ENCODE measurements around the gene CCDC93. TPM values are rescaled to one million over a fixed set of nuclear protein-coding genes. Genes with fewer than 3 reads are reported as not detected.

The CCDC93 gene
- total RNA-seq, 2 experiments from 2014 or later, result 62.2 to 64.5 TPM

DNA sequence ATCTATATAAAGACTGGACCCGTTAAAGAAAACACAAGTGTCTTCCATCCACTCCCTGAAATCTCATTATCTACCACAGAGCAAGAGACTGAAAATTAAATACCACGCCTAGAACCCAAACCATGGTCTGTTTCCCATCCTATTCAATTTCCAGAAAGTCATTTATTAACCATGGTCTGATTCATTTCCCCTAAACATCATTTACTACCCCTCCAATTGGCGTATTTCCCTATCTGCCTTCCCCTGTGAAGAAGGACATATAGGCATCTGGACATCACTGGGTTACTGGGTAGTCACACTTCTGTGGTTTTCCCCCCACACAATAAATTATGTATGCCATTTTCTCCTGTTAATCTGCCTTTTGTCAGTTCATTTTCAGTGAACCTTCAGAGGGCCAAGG lies 30.8 kb downstream of the CCDC93 start:
- Mint-ChIP-seq H3K36me3 (ENCODE audit: low read depth) (peaks cover 94% of the 10 kb centered on the region), H3K4me1 (ENCODE audit: low read depth) (no peaks in the 10 kb centered on the region), H3K9me3 (no peaks in the 10 kb centered on the region), H3K27me3 (no peaks in the 10 kb centered on the region), H3K4me3 (no peak overlapping the region), H3K27ac (no peak overlapping the region)
- POLR2A ChIA-PET, result no interaction called here
- Histone ChIP-seq H3K36me3 (ENCODE audit: insufficient read depth, low read length) (peaks cover 82% of the 10 kb centered on the region), H3K9me3 (ENCODE audit: control insufficient read depth in 1 of 2, insufficient read depth in 1 of 2, low read length in 2 of 2) (no peaks in the 10 kb centered on the region), H3K4me3 (ENCODE audit: low read length) (no peak overlapping the region), H3K27me3 (ENCODE audit: control insufficient read depth in 1 of 2, insufficient read depth in 2 of 2, low read length in 2 of 2) (no peaks in the 10 kb centered on the region), H3K4me1 (ENCODE audit: insufficient read depth, low read length) (no peaks in the 10 kb centered on the region), H3K27ac (ENCODE audit: low read depth in 1 of 2, low read length in 2 of 2) (no peak overlapping the region)
- DNase-seq (no peak), ATAC-seq (ENCODE audit: poor library complexity) (no peak)
- intact Hi-C loops (cut with DNase I, micrococcal nuclease), result no loop called here
- CTCF ChIA-PET, result no interaction called here
- no peak for TF ChIP-seq CTCF (IDR thresholded peaks at IDR 0.05)

DNA sequence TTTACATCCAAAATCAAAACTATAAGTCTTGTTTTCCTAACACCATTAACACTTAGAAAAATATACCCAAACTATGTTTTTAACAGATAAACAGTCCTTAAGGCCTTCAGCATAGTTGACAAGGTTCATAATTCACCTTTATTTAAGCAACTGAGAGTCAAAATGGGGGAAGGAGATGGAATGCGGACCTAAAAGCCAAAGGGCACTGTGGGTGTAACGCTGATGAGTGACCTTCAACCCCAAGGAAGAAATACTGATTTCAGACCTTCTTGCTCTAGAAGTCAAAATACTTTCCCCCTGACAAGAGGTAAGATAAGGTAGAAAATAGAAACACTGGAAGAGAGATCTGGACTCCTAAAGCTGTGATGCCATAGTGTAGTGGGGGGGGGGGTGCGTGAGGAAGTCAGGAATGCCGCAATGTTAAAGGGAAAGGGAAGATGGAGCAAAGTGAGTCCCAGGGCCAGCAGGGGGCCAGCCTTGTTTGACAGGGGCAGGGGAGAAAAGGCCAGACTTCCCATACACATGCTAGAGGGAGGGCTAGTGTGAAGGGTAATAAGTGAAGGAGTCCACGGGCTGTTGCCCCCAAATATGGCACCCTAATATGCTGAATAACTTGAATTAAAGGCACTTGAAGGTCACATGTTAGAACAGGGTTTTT lies 31.4 kb downstream of the CCDC93 start:
- H3K36me3 ChIP-seq (ENCODE audit: insufficient read depth, low read length), result peaks cover 84% of the 10 kb centered on the region
- ChIA-PET CTCF (no interaction called here), POLR2A (no interaction called here)
- TF ChIP-seq CTCF (IDR thresholded peaks at IDR 0.05), result no peak
- no peaks in the 10 kb centered on the region for H3K4me1 Mint-ChIP-seq (ENCODE audit: low read depth)
- peaks cover 96% of the 10 kb centered on the region for H3K36me3 Mint-ChIP-seq (ENCODE audit: low read depth)
- no peaks in the 10 kb centered on the region for H3K9me3 ChIP-seq (ENCODE audit: control insufficient read depth in 1 of 2, insufficient read depth in 1 of 2, low read length in 2 of 2)
- H3K27me3 Mint-ChIP-seq, result no peaks in the 10 kb centered on the region
- no peaks in the 10 kb centered on the region for H3K9me3 Mint-ChIP-seq
- H3K4me3 Mint-ChIP-seq, result no peak overlapping the region
- ATAC-seq (ENCODE audit: poor library complexity) (no peak), DNase-seq (no peak)
- H3K27ac ChIP-seq (ENCODE audit: low read depth in 1 of 2, low read length in 2 of 2), result no peak overlapping the region
- H3K27me3 ChIP-seq (ENCODE audit: control insufficient read depth in 1 of 2, insufficient read depth in 2 of 2, low read length in 2 of 2), result no peaks in the 10 kb centered on the region
- intact Hi-C loops (cut with DNase I, micrococcal nuclease), result no loop called here
- H3K27ac Mint-ChIP-seq, result no peak overlapping the region
- H3K4me3 ChIP-seq (ENCODE audit: low read length), result no peak overlapping the region
- no peaks in the 10 kb centered on the region for H3K4me1 ChIP-seq (ENCODE audit: insufficient read depth, low read length)

- H3K9me3 ChIP-seq (ENCODE audit: control insufficient read depth in 1 of 2, insufficient read depth in 1 of 2, low read length in 2 of 2), result no peaks in the 10 kb centered on the region
- ATAC-seq (ENCODE audit: poor library complexity) (no peak), DNase-seq (no peak)
- no peaks in the 10 kb centered on the region for H3K9me3 Mint-ChIP-seq
- H3K27ac Mint-ChIP-seq, result no peak overlapping the region
- POLR2A ChIA-PET, result no interaction called here
- intact Hi-C loops (cut with DNase I, micrococcal nuclease), result no loop called here
- no peaks in the 10 kb centered on the region for H3K27me3 ChIP-seq (ENCODE audit: control insufficient read depth in 1 of 2, insufficient read depth in 2 of 2, low read length in 2 of 2)
- no peaks in the 10 kb centered on the region for H3K4me1 ChIP-seq (ENCODE audit: insufficient read depth, low read length)
- TF ChIP-seq CTCF (IDR thresholded peaks at IDR 0.05), result no peak
- peaks cover 81% of the 10 kb centered on the region for H3K36me3 ChIP-seq (ENCODE audit: insufficient read depth, low read length)
- no peak overlapping the region for H3K4me3 ChIP-seq (ENCODE audit: low read length)
- H3K36me3 Mint-ChIP-seq (ENCODE audit: low read depth), result peaks cover 95% of the 10 kb centered on the region
- H3K4me3 Mint-ChIP-seq, result no peak overlapping the region
- no peaks in the 10 kb centered on the region for H3K4me1 Mint-ChIP-seq (ENCODE audit: low read depth)
- H3K27me3 Mint-ChIP-seq, result no peaks in the 10 kb centered on the region
- H3K27ac ChIP-seq (ENCODE audit: low read depth in 1 of 2, low read length in 2 of 2), result no peak overlapping the region
- CTCF ChIA-PET, result no interaction called here
Observed at GRCh38 chr2:117981810-117982209, 32.1 kb downstream of the CCDC93 start.

All from CD4-positive, alpha-beta T cell (primary cell).